Fibroblast of mammary gland (primary cell): ENCODE data around the gene OSGEP.

Source experiments
- DNase-seq: peaks from one replicate; pipeline ENCODE4 v3.0.0-alpha.2; 2010; ENCODE audit warnings: low read depth
- H3K4me3 ChIP-seq: 2 replicates; pipeline ENCODE4 v1.5.1; 2011; ENCODE audit warnings: low read depth, mild to moderate bottlenecking, low read length, moderate library complexity; ENCODE audit not compliant: control insufficient read depth
- CTCF ChIP-seq: conservative IDR thresholded peaks from 2 replicates; pipeline ENCODE4 v1.5.1; 2011; ENCODE audit warnings: low read depth, low read length, inconsistent platforms; ENCODE audit not compliant: control insufficient read depth, insufficient read depth

The OSGEP gene

GRCh38 chr14:20400589-20400964 is 54.0 kb downstream of the OSGEP start:
- no peak for DNase-seq
- no peak overlapping the region for H3K4me3 ChIP-seq
- no peak for TF ChIP-seq CTCF

GRCh38 chr14:20397511-20397910 is 57.1 kb downstream of the OSGEP start:
- no peak for DNase-seq
- no peak overlapping the region for H3K4me3 ChIP-seq
- TF ChIP-seq CTCF = no peak
